Cardiac septum (tissue), 1 donor: ENCODE measurements around the gene PSMD9. TPM values are rescaled to one million over a fixed set of nuclear protein-coding genes. Genes with fewer than 3 reads are reported as not detected.
"Not testable (repeated sequence)": the region's sequence is repeated elsewhere in the genome, so short reads cannot be mapped to it uniquely, and the experiment has no call there.

Source experiments
- DNase-seq: peaks from one replicate; pipeline ENCODE4 v3.0.0-alpha.2; 2020; ENCODE audit warnings: low spot score
- intact Hi-C: fragments of 100-400 bp; cut with DNase I; formaldehyde crosslinking; loops from one replicate; pipeline ENCODE4 v1.14.0; 2022
- total RNA-seq: library from RNA; stranded (reverse); fragmentation: NEBNext Ultra II Directional; extraction: Animal tissue kit (Norgen Biotek cat#: 25700); gene quantifications from one replicate; pipeline ENCODE4 v1.2.1, GENCODE V29; 2021
- donor health status: DM: no; HTN: no; CAD: no.

PSMD9 gene
- total RNA-seq, 1 donor from 2014 or later: 31.2 TPM

GRCh38 chr12:121915841-121916321 lies 27.3 kb downstream of the PSMD9 start:
- intact Hi-C loops: loop anchor here (5.0 kb wide), 1 partner anchor 106 kb away; the partner anchor contains the start of gene BCL7A
- DNase-seq: no peak

GRCh38 chr12:121916719-121917118 lies 28.1 kb downstream of the PSMD9 start:
- intact Hi-C loops: loop anchor here (5.0 kb wide), 1 partner anchor 106 kb away; the partner anchor contains the start of gene BCL7A
- no peak for DNase-seq

- DNase-seq: peak; percentile 98
- intact Hi-C loops: loop anchor here (2.0 to 5.0 kb wide), 2 partner anchors 104 to 207 kb away; partner anchors contain the start of gene BCL7A
Measured at GRCh38 chr12:121917950-121918678, 29.5 kb downstream of the PSMD9 start, which contains the start of gene CFAP251. TSS of gene CFAP251 (plus strand) at chr12:121918592. CDS start at chr12:121921306, 2,714 bp downstream.

- no peak for DNase-seq
- intact Hi-C loops: loop anchor here (2.0 to 5.0 kb wide), 2 partner anchors 104 to 206 kb away; partner anchors contain the start of gene BCL7A
Measured at GRCh38 chr12:121918679-121919038, 30.1 kb downstream of the PSMD9 start.

- DNase-seq: no peak
- intact Hi-C loops: no loop called here
Measured at GRCh38 chr12:121921066-121921465, 32.5 kb downstream of the PSMD9 start.

- intact Hi-C loops: no loop called here
Measured at GRCh38 chr12:121925358-121925695, 36.7 kb downstream of the PSMD9 start.

GRCh38 chr12:121926874-121927706 lies 38.5 kb downstream of the PSMD9 start:
- no peak for DNase-seq
- intact Hi-C loops: no loop called here

More at GRCh38 chr12:121925358-121925695, 36.7 kb downstream of the PSMD9 start:
- DNase-seq: no peak

GRCh38 chr12:121927813-121928212 lies 39.2 kb downstream of the PSMD9 start:
- no peak for DNase-seq
- intact Hi-C loops: no loop called here

- intact Hi-C loops, DNase-seq: not testable (repeated sequence)
Measured at GRCh38 chr12:121929545-121929944, 41.0 kb downstream of the PSMD9 start.

GRCh38 chr12:121930862-121931261 lies 42.3 kb downstream of the PSMD9 start:
- DNase-seq: no peak
- intact Hi-C loops: no loop called here

GRCh38 chr12:121932176-121932536 lies 43.6 kb downstream of the PSMD9 start:
- no peak for DNase-seq
- intact Hi-C loops: no loop called here

GRCh38 chr12:121932914-121933521 lies 44.4 kb downstream of the PSMD9 start:
- intact Hi-C loops: no loop called here

GRCh38 chr12:121933522-121934308 lies 45.1 kb downstream of the PSMD9 start:
- intact Hi-C loops: no loop called here
- DNase-seq: no peak

More at GRCh38 chr12:121932914-121933521, 44.4 kb downstream of the PSMD9 start:
- no peak for DNase-seq

GRCh38 chr12:121934309-121934664 lies 45.7 kb downstream of the PSMD9 start:
- no peak for DNase-seq
- intact Hi-C loops: no loop called here

- DNase-seq: no peak
- intact Hi-C loops: no loop called here
Measured at GRCh38 chr12:121937654-121938053, 49.1 kb downstream of the PSMD9 start.

- intact Hi-C loops: no loop called here
- DNase-seq: no peak
Measured at GRCh38 chr12:121939186-121939585, 50.6 kb downstream of the PSMD9 start.

- no peak for DNase-seq
- intact Hi-C loops: no loop called here
Measured at GRCh38 chr12:121939992-121940766, 51.6 kb downstream of the PSMD9 start.

- intact Hi-C loops: no loop called here
Measured at GRCh38 chr12:121942145-121942718, 53.6 kb downstream of the PSMD9 start.

More at GRCh38 chr12:121942145-121942718, 53.6 kb downstream of the PSMD9 start:
- DNase-seq: no peak
